GM12801 (cell line): Measurements from ENCODE around the gene MS4A6A.

Experiments used
- TF ChIP-seq, protein P1 (sequence below): IDR thresholded peaks from one replicate; pipeline ENCODE4 v1.5.1; 2011; ENCODE audit warnings: control low read depth; ENCODE audit not compliant: insufficient read length; ENCODE audit errors: extremely low read depth

The MS4A6A gene

GRCh38 chr11:60193687-60194433, 11.0 kb upstream of the MS4A6A start:
- TF ChIP-seq, protein P1, sequence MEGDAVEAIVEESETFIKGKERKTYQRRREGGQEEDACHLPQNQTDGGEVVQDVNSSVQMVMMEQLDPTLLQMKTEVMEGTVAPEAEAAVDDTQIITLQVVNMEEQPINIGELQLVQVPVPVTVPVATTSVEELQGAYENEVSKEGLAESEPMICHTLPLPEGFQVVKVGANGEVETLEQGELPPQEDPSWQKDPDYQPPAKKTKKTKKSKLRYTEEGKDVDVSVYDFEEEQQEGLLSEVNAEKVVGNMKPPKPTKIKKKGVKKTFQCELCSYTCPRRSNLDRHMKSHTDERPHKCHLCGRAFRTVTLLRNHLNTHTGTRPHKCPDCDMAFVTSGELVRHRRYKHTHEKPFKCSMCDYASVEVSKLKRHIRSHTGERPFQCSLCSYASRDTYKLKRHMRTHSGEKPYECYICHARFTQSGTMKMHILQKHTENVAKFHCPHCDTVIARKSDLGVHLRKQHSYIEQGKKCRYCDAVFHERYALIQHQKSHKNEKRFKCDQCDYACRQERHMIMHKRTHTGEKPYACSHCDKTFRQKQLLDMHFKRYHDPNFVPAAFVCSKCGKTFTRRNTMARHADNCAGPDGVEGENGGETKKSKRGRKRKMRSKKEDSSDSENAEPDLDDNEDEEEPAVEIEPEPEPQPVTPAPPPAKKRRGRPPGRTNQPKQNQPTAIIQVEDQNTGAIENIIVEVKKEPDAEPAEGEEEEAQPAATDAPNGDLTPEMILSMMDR, result no peak

DNA sequence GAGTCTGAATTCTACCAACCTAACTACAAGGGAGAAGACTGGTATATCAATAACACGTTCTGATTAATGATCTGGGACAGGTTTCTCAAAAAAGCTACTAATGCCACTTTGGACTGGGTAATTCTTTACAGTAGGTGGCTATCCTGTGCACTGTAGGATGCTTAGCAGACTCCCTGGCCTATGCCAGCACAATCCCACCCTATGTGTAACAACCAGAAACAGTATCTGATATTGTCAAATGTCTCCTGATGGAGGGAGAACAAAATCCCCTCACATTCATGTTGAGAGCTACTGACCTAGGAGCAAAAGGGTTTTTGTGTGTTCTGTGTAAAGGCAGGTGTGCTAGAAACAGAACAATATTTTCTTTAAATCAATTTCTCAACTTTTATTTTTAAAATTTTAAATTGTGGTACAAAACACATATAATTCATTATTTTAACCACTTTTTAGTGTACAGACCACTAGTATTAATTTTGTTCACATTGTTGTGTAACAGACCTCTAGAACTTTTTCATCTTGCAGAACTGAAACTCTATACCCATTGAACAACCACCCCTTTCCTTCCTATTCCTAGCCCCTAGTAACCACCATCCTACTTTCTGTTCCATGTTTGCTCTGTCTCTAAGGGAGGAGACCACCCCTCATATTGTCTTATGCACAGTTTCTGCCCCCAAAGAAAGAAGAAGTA, 2.1 kb upstream of the MS4A6A start:
- TF ChIP-seq, protein P1, result no peak

GRCh38 chr11:60183591-60184205, 815 bp upstream of the MS4A6A start:
- TF ChIP-seq, protein P1, result no peak

GRCh38 chr11:60175860-60176275, 7.0 kb downstream of the MS4A6A start:
- TF ChIP-seq, protein P1, result no peak

- TF ChIP-seq, protein P1, result no peak
Observed at GRCh38 chr11:60172011-60172410, 10.9 kb downstream of the MS4A6A start.

GRCh38 chr11:60170566-60170965, 12.3 kb downstream of the MS4A6A start:
- TF ChIP-seq, protein P1, result no peak

DNA sequence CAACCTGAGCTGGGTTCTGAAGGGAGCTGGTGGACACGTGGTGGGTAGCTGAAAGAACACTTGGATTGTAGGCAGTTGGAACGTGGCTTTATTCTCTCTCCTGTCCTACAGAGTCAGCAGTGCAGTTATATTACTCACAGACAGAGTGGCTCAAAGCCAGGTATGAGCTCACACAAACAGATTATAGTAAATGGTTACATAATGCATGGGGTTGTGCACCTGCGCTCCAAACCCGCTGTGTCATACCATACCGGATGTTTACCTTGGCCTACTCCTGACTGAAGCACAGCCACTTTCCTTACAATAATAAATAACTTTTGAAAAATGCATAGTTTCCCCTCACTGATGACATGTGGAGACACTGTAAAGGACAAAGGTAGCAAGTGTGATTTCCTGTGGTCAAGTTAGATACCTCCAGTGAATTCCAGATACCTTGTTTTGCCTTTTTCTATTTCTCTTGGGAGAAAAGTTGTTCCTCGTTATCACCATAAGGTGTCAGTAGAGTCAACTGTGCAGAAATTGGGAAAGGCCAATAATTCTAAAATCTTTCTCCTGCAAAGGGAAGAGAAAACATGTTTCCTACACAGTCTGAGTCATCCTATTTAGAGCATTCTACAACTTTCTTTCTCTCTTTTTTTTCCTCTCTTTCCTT, 13.5 kb downstream of the MS4A6A start:
- TF ChIP-seq, protein P1, result no peak
